NCI-H1417 (cell line): ENCODE results near the gene GALNT9.
A peak's percentile ranks its signal among the peaks of the same experiment; 100 is the strongest.

ENCODE experiments used
- DNase-seq, 3 experiments: peaks; one replicate each; lab custom pipeline; 2025; lab: John Stamatoyannopoulos, UW

The GALNT9 gene

DNA sequence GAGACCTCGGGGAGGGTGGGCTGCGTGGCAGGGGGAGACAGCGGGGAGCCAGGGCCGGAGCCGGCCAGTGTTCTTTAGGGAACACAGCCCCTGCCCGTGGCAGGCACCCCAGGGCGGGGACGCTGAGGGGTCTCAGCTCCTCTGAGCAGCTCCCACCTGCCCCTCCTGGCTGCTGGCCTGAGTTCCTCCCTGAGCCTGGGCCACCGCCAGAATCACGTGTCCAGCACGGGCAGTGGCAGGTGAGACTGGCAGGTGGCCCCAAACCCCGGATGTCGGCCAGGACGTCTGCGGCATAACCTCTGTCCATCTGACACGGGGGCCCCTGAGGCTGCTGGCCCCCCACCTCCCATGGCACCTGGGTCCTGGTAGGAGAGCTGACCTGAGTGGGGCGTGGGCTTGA lies 160.0 kb downstream of the GALNT9 start:
- DNase-seq: no peak

DNA sequence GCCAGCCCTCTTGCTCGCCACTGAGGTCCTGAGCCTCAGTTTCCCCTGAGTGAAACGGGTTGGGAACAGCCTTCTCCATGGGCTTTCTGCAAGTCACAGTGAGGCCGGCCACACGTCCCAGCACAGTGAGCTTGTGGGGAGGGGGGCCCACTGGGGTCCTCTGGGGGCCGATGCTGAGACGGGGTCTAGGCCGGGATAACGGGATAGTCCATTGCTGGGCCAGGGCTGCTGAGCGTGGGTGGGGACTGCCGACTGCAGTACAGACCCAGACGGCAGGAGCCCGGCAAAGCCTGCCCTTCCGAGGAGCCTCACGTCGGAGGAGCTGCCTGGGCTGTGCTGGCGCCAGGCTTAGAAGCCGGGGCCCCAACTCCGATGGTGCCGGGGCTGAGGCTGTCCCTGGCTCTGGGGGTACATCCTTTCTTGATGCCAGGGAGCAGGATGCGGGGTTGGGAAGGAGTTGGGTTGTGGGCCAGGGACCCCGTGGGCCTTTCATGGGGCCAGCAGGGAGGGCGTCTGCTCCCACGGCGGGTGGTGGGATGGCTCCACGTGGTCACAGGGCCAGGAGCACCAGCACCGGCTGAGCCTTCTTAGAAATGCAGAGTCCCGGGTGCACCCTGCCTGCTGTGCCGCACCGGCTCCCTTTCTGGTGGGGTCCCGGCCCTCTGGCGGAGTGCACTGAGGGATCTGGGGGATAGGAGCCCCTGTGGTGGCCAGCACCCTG lies 160.9 kb downstream of the GALNT9 start:
- no peak for DNase-seq

DNA sequence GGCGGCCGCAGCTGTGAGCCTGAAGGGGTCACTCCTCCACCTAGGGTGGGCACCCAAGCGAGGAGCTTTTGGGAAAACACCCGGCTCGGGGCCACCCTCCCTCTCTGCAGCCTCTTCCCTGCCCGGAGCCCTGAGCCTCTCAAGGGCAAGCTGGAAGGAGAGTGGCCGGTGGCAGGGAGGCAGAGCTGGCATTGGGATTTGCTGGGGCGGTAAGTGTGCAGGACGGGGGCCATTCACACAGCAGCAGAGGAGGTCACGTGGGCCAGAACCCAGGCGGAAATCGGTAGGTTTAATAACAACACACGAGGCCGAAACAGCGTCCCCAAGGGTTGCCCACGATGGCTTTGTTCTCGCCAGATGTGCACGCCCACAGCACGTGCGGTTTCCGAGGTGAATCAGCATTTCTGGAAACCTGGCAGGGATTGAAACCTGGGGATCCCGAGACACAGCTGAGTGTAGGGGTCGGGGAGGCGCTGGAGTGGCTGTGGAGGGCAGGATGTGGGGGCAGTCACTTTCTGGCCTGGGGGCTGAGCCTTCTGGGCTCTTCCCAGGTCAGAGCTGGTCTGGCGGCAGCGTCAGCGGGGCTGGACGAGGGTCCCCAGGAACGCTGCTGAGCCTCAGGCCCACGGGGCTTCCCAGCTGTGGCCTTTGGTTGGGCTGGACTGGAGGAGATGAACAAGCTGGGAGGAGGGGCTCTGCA lies 161.6 kb downstream of the GALNT9 start:
- no peak for DNase-seq

DNA sequence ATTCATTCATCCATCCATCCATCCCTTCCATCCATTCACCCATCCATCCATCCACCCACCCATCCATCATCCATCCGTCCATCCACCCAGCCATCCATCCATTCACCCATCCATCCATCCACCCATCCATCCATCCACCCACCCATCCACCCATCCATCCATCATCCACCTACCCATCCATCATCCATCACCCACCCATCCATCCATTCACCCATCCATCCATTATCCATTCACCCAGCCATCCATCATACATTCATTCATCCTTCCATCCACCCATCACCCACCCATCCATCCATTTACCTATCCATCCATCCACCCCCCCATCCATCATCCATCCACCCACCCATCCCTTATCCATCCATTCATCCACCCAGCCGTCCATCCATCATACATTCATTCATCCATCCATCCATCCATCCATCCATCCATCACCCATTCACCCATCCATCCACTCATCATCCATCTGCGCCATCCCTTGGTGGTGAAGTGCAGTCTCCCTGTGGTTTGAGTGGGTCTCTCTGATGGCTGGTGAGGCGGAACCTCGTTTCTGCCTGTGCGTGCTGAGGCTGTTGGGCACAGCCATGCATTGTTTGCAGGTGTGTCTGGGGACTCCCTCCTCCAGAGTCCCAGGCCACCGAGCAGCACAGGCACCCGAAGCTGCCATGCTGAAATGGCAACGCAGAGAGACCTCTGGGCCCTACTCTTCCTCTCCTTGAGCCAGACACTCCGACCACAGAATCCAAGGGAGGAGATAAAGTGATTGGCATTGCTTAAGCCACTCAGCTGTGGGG lies 162.4 kb downstream of the GALNT9 start:
- DNase-seq: no peak

DNA sequence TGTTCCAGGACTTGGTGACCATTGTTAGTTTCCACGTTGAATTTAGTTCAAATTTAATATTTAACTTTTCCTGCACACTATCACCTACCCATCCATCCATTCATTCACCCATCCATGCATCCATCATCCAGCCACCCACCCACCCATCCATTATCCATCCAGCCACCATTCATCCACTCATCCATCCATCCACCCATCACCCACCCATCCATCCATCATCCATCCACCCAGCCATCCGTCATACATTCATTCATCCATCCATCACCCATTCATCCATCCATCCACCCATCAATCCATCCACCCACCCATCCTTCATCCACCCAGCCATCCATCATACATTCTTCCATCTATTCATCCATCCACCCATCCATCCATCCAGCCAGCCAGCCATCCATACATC lies 163.3 kb downstream of the GALNT9 start:
- no peak for DNase-seq

DNA sequence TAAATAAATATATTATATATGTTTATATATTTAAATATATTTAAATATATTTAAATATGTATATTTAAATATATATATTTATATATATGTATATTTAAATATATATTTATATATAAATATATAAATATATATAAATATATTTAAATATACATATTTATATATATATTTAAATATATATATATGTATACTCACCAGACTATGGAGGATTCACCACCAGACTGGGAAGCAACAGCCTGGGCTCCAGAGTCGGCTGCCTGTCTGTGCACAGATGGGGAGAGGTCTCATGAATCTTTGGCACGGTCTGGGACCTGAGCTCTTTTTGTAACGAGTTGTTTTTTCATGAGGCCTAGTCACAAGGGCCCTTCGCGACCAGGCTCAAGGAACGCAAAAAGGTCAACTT lies 163.8 kb downstream of the GALNT9 start:
- DNase-seq: no peak

DNA sequence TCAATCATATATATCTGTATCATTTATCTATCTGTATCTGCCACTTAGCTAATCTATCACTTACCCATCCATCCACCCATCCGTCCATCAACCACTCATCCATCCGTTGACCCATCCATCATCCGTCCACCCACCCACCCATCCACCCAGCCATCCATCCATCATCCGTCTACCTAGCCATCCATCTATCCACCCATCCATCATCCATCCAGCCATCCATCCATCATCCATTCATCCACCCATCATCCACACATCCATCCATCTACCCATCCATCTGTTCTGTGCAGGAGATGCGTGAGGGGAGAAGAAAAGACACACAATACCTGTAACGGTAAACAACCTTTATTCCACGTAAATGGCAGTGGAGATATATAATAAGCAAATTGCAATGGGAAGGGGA lies 165.0 kb downstream of the GALNT9 start:
- DNase-seq: peak in 1 of 3 experiments; percentile 22

DNA sequence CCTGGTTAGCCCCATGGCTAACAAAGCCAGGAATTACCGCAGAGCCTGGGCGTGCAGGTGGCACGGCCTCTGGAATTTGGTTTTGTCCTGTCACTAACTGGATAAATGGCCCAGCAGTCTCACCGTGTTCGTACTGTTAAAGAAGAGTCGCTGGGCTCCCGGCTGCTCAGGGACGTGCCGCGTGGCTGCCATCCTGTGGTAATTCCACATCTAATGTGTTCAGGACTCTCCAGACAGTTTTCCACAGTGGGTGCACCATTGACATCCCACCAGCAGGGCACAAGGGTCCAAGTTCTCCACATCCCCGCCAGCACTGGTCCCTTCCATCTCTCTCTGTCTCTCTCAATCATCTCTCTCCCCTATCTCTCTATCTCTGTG lies 165.5 kb downstream of the GALNT9 start:
- DNase-seq: peak in 1 of 3 experiments; percentile 37

DNA sequence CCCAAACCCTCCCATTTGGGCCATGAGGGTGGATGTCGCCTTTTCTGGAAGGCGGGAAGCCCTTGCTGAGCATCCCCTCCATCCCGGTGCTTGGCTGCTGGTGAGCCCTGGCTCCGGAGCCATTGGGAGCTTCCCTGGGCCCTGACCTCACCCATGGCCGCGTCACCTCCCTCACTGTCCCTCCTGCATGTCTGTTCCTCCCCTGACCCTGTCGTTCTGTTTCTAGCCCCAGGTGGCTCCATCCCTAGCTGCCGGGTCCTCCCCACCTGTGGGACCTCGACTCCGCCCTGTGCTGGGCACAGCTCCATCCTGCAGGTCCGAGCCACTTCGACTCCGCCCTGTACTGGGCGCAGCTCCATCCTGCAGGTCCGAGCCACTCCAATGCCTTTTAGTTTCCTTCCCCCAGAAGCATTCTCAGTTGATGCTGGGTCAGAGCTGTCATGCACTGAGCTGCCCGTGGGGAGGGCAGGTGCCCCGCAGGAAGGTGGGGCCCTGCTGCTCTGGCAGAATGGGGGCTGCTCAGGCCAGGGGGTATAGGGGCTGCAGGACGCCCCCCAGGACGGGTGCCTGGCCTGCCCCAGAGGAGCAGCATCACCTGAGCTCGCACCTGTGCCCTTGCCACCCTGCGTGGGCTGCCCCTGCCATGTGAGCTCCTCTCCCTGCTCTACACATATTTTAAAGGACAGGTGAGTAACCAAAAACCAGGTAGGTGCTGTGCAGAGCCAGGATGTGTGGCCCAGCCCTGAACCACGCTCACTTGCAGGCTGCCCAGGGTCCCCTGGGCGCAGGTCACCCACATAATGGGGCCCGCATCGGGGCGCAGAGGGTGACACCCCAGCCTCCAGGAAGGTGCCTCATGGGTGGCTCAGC lies 166.1 kb downstream of the GALNT9 start:
- DNase-seq: peak in 2 of 3 experiments; percentile 23 to 34

DNA sequence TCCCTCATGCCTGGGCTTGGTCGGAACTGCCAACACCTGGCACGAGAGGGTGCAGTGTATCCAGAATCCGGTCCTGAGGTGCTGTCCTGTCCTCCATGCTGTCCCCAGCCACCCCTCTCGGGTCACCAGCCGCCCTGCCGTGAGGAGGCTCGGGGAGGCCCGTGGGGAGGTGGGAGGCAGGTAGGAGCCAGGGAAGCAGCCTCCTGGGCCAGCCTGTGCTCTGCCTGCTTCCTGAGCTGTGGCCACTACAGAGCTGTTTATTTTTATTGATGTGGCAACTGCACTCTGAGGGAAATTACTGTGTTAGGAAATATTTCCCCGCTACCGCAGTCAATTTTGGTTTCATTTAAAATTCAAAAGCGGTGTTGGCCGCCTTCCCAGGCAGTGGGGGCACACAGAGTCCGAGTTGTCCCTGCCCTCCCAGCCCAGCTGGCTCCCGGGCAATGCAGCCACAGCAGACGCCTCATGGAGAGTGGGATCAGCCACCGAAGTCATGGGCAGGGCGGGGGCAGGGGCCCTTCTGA lies 166.8 kb downstream of the GALNT9 start:
- DNase-seq: peak in 1 of 3 experiments; percentile 27

DNA sequence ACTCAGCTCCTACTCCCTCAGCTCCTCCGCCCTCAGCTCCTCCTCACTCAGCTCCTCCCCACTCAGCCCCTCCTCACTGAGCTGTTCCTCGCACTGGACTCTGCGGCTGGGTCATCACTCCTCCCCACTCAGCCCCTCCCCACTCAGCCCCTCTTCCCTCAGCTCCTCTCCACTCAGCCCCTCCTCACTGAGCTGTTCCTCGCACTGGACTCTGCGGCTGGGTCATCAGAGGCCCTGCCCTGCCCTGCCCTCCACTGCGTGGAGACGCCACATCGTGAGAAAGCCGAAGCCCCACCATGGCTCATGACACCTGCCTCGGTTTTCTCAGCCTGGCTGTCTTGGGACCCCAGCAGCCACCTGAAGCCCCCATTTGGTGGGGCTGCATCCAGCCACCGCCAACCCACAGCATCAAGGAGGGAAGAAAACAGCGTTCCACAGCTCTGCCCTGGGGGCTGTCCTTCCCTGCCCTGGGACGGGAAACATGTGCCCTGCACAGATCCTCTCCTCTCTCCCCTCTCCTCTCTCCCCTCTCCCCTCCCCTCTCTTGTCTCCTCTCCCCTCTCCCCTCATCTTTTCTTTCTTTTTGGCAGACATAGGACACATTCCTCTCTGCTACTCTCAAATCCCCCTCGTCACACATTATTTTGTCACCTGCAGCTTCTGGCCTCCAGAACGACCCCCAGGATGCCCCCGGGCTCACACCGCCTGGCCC lies 167.4 kb downstream of the GALNT9 start:
- no peak for DNase-seq

DNA sequence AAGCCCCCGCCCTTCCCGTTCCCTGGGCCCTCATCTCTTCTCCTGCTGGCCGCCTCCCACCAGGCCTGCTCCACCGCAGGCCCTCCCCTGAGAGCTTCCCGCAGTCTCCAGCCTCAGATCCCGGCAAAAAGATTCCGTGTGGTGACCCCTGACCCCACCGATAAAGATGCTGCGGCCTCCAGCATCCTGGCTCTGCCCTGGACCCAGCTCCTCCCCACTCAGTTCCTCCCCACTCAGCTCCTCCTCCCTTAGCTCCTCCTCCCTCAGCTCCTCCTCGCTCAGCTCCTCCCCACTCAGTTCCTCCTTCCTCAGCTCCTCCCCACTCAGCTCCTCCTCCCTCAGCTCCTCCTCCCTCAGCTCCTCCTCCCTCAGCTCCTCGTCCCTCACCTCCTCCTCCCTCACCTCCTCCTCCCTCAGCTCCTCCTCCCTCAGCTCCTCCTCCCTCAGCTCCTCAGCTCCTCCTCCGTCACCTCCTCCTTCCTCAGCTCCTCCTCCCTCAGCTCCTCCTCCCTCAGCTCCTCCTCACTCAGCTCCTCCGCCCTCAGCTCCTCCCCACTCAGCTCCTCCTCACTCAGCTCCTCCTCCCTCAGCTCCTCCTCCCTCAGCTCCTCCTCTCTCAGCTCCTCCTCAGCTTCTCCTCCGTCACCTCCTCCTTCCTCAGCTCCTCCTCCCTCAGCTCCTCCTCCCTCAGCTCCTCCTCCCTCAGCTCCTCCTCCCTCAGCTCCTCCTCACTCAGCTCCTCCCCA lies 168.2 kb downstream of the GALNT9 start:
- DNase-seq: no peak

DNA sequence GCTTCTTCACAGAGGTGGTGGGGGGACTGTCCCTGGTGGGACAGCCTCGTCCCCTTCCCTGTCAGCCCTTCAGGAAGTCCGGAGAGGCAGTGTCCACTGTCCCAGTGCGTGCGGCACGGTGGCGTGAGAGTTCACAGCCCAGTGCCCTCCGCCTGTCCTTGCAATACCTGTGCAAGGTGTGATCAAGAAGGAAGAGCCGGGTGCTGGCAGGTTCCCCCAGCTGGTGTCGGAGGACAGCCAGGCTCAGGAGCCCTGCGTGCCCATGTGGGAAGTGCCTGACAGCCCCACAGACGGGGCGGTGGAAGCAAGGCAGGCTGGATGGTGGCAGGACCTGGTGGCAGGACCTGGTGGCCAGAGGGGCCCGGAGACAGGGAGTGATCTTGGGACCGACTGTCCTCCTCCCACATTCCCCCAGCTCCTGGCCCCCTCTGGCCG lies 168.8 kb downstream of the GALNT9 start:
- DNase-seq: no peak

DNA sequence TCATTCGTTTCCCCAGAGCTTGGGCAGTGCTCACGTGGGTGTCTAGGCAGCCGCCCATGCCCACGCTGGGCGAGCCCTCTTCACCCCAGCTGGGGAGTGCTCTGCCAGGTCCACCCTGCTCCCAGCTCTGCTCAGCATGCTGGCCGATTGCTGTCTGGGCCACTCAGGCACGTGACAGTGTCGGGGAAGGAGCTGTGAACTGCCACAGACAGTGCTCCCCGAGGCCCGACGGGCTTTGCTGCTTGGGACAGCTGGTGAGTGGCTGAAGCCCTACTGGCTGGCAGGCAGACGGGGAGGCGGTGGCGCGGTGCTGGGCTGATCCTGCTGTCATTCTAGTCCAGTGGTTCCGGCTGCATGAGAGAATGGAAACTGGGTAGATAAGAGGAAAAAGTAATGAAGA lies 169.4 kb downstream of the GALNT9 start:
- no peak for DNase-seq

DNA sequence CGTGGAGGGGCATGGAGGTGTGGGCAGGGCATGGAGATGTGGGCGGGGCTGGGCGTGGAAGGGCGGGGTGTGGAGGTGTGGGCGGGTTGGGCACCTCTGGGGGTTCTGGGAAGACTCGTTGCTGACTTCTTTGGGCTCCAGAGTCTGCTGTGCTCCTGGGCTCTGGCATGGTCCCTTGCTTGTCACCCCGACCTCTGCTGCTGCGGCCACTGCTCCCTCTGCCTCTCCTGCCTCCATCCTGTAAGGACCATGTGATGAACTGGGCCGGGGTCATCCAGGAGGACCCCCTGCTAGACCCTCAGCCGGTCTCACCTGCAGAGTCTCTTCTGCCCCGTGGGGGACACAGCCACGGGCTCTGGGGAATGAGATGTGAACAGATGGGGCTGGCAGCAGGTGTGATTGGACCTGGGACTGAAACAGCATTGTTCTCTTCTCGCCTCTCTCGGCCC lies 169.8 kb downstream of the GALNT9 start:
- DNase-seq: no peak

DNA sequence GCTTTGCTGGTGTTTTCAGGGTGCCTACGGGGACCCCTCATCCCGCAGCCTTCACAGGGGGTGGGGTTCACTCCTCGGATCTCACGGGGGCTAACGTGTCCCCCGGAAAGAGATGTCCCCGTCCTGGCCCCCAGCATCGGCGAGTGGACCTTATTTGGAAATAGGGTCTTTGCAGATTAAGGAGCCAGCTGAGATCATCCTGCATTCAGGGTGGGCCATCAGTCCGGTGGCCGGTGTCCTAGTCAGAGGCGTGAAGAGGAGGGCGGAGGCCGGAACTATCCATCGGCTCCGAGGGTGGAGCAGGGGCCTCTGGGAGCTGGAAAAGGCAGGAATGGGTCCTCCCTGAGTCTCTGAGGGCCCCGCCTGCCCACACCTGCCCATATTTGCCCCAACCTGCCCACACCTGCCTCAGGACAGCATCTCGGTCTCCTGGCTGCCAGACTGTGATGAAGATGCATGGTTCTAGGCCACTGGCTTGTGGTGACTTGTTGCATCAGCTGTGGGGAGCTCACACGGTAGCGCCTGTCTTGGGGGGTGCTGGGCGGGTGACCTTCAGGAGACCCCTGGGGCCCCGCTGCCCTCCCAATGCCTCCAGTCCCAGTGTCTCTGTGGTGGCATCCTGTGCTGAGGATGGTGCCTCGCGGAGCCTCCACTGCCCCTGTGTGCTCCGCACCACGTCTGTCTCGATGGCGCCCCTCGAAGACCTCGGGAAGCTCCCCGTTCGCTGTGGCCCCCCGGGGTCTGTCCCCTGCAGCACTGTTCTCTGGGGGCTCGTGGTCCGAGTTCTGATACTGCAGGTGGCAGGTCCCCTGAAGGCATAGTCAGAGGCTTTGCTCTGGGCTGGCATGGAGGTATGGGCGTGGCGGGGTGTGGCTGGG lies 170.5 kb downstream of the GALNT9 start:
- peak in 1 of 3 experiments; percentile 37 for DNase-seq

DNA sequence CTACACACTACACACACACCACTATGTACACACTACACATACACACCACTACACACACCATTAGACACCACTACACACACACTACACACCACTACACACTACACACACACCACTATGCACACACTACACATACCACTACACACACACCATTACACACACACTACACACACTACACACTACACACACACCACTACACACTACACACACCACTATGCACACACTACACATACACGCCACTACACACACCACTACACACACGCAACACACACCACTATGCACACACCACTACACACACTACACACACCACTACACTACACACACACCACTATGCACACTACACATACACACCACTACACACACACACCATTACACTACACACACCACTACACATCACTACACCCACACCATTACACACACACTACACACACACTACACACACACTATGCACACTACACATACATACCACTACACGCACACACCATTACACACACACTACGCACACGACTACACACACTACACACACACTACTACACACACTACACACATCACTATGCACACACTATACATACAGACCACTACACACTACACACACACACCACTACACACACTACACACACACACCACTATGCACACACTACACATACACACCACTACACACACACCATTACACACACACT lies 171.5 kb downstream of the GALNT9 start:
- no peak for DNase-seq

DNA sequence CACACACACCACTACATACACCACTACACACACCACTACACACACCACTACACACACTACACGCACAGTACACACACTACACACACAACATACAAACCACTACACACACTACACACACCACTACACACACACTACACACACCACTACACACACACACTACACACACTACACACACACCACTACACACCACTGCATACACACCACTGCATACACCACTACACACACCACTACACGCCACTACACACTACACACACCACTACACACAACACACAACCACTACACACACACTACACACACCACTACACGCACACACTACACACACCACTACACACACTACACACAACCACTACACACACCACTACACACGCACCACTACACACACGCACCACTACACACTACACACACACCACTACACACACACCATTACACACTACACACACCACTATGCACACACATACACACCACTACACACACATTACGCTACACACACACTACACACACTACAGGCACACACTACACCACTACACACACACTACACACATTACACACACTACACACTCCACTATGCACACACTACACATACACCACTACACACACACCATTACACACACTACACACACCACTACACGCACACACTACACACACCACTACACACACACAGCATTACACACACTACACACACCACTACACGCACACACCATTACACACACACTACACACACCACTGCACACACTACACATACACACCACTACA lies 172.6 kb downstream of the GALNT9 start:
- DNase-seq: no peak
